Upper lobe of left lung (tissue), 4 donors: ENCODE data around the gene ZNF441.

Experiments
- EP300 ChIP-seq, 4 donors: sonication (generic); formaldehyde crosslinking; IDR thresholded peaks; one replicate each; pipeline ENCODE4 v1.5.1; 2017; ENCODE audit warnings: antibody characterized with exemption in 4 of 4, control low read depth in 2 of 4
- POLR2A ChIP-seq, 4 donors: fragments of 450-650 bp; IDR thresholded peaks; one replicate each; pipeline ENCODE4 v1.5.1; 2016 to 2017; ENCODE audit warnings: antibody characterized with exemption in 4 of 4, mild to moderate bottlenecking in 2 of 4
- TF ChIP-seq, protein P1 (sequence below), 6 experiments: fragments of 450-650 bp in 4 of 6; fragments of 200-600 bp in 2 of 6; sonication (generic) in 2 of 6; IDR thresholded peaks; one replicate each; pipeline ENCODE4 v1.5.1; 2016 to 2019; ENCODE audit warnings: antibody characterized with exemption in 6 of 6

DNA sequence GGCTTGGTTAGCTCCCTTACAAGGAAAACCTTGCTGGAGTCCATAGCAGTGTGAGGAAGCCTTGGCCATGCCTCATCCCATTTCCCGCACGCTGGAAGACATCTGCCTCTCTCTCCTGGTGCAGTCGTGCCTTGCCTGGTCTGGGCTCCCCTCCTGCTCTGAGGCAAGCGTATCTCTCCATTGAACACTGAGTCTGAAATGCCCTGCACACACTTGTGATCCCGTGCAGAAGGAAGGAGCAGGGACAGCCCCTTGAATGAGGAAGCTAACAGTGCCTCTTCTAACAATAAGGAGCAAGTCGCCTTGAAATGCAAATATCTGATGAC, 46.9 kb downstream of the ZNF441 start:
- TF ChIP-seq, protein P1, sequence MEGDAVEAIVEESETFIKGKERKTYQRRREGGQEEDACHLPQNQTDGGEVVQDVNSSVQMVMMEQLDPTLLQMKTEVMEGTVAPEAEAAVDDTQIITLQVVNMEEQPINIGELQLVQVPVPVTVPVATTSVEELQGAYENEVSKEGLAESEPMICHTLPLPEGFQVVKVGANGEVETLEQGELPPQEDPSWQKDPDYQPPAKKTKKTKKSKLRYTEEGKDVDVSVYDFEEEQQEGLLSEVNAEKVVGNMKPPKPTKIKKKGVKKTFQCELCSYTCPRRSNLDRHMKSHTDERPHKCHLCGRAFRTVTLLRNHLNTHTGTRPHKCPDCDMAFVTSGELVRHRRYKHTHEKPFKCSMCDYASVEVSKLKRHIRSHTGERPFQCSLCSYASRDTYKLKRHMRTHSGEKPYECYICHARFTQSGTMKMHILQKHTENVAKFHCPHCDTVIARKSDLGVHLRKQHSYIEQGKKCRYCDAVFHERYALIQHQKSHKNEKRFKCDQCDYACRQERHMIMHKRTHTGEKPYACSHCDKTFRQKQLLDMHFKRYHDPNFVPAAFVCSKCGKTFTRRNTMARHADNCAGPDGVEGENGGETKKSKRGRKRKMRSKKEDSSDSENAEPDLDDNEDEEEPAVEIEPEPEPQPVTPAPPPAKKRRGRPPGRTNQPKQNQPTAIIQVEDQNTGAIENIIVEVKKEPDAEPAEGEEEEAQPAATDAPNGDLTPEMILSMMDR (IDR thresholded peaks at IDR 0.05), result no peak
- TF ChIP-seq POLR2A (IDR thresholded peaks at IDR 0.05) (no peak), EP300 (IDR thresholded peaks at IDR 0.05) (no peak)
